HAP-1 (cell line): ENCODE results near the gene KLHL17.
A peak's percentile ranks its signal among the peaks of the same experiment; 100 is the strongest.
"Not testable (repeated sequence)": the region's sequence is repeated elsewhere in the genome, so short reads cannot be mapped to it uniquely, and the experiment has no call there.

Experiments used
- DNase-seq, 2 experiments: peaks; one replicate each; pipeline ENCODE4 v3.0.0-alpha.2; 2016 to 2020; ENCODE audit warnings: low spot score in 2 of 2
- H3K27me3 ChIP-seq: fragments of 250-450 bp; sonication (Bioruptor Pico); 2 replicates; pipeline ENCODE4 v1.5.1; 2020; ENCODE audit warnings: low read depth, mild to moderate bottlenecking, moderate library complexity
- H3K36me3 ChIP-seq: fragments of 250-450 bp; sonication (Bioruptor Pico); replicated peaks from 2 replicates; pipeline ENCODE4 v1.5.1; 2020; ENCODE audit warnings: mild to moderate bottlenecking
- H3K4me1 ChIP-seq: fragments of 250-450 bp; sonication (Bioruptor Pico); 2 replicates; pipeline ENCODE4 v1.5.1; 2020; ENCODE audit warnings: mild to moderate bottlenecking
- H3K4me3 ChIP-seq: fragments of 250-450 bp; sonication (Bioruptor Pico); 2 replicates; pipeline ENCODE4 v1.5.1; 2020; ENCODE audit warnings: mild to moderate bottlenecking, moderate library complexity
- H3K9me3 ChIP-seq: fragments of 250-450 bp; sonication (Bioruptor Pico); 2 replicates; pipeline ENCODE4 v1.5.1; 2020; ENCODE audit warnings: mild to moderate bottlenecking, moderate library complexity
- in situ Hi-C: fragments of 300-500 bp; cut with MboI; formaldehyde crosslinking; loops from 3 replicates; pipeline ENCODE4 v1.14.3; 2020; ENCODE audit warnings: low sequenced_read_pairs, inconsistent platforms, mixed read lengths

The KLHL17 gene

DNA sequence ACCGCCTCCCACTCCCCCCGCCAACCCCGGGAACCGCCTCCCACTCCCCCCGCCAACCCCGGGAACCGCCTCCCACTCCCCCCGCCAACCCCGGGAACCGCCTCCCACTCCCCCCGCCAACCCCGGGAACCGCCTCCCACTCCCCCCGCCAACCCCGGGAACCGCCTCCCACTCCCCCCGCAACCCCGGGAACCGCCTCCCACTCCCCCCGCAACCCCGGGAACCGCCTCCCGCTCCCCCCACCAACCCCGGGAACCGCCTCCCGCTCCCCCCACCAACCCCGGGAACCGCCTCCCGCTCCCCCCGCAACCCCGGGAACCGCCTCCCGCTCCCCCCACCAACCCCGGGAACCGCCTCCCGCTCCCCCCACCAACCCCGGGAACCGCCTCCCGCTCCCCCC lies 16.4 kb downstream of the KLHL17 start:
- DNase-seq, result peak in 1 of 2 experiments; percentile 60
- H3K36me3 ChIP-seq, H3K4me1 ChIP-seq, H3K27me3 ChIP-seq, in situ Hi-C loops, H3K4me3 ChIP-seq, H3K9me3 ChIP-seq: not testable (repeated sequence)

DNA sequence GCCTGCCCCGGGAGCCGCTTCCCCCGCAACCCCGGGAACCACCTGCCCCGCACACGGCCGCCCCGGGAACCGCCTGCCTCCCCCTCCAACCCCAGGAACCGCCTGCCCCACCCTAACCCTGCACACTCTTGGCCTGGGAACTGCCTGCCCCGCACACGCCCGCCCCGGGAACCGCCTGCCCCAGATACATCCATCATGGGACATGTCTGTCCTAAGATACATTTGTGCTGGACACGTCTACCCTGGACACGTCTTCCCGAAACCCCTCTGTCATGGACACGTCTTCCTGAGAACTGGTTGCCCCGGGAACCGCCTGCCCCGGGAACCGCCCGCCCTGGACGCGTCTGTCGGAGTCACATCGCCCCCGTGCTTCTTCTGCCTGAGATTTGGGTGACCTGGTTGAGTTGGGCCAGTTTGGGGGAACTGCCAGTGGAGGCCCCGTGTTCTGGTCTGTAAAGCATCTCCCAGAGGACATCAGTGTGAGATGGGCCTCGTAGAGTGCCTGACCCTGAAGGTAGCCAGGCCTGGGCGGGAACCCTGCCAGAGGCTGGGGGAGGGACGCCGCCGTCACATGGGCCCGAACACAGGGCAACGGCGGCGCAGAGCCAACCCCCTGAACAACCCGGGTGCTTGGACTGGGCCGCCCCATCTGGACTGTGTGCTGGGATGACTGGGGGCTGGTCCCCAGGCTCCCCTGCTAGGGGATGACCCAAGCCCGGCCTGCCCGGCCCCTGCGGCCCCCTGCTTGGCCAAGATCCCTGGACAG lies 17.9 kb downstream of the KLHL17 start:
- Histone ChIP-seq H3K36me3 (no peaks in the 10 kb centered on the region), H3K27me3 (peaks cover 14% of the 10 kb centered on the region), H3K4me1 (no peaks in the 10 kb centered on the region), H3K4me3 (no peak overlapping the region), H3K9me3 (no peaks in the 10 kb centered on the region)
- DNase-seq, result no peak
- in situ Hi-C loops, result no loop called here

DNA sequence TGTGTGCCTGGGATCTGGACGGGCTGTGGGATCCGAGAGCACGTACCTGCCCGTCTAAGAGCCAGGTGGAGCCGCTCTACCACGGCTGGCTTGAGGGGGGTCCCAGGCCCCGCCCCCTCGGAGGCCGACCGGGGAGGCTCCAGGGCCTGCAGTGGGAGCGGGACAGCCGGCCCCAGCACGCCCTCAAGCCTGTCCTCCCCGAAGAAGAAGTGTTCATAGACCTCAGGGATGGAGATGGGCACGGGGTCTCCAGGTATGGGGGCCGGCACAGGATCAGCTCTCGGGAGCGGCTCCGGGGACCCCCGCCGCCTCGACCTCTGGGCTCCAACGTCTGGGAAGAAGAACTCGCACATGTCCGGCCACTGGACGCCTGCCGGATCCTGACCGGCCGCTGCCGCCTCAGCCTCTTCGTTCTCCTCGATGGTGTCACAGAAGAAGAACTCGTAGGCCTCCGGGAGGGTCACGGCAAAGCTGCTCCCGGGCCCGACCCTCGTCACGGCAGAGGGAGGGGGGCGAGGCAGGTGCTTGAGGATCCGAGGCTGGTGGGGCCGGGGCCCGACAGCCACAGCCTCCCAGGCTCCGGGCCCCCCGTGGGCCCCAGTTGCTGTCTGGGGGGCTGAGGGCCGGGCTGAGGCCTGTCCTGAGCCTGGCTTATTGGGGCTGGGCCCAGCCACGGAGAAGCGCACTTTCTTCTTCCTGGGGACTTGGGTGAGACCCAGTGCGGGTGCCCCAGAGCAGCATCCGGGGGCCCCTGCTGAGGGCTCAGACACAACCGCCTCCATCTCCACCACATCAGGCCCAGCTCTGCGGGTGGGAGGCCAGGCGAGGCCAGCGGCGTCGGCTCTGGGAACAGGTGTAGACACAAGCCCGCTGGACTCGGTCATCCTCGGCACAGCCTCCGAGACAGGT lies 18.7 kb downstream of the KLHL17 start:
- DNase-seq, result no peak
- Histone ChIP-seq H3K27me3 (peaks cover 14% of the 10 kb centered on the region), H3K9me3 (no peaks in the 10 kb centered on the region), H3K4me1 (no peaks in the 10 kb centered on the region), H3K36me3 (no peaks in the 10 kb centered on the region), H3K4me3 (no peak overlapping the region)
- in situ Hi-C loops, result no loop called here

DNA sequence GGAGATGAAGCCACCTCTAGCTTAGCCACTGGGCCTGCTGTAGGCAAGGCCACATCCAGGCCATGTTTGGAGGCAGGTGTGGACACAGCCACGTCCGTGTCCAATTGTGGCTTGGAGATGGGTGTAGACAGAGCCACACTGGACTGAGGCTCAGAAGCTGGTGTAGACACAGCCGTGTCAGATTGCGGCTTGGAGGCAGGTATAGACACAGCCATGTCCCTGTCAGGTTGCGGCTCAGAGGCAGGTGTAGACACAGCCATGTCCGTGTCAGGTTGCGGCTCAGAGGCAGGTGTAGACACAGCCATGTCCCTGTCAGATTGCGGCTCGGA lies 19.3 kb downstream of the KLHL17 start:
- no peak overlapping the region for H3K4me3 ChIP-seq
- peaks cover 15% of the 10 kb centered on the region for H3K27me3 ChIP-seq
- in situ Hi-C loops, result no loop called here
- H3K4me1 ChIP-seq, result no peaks in the 10 kb centered on the region
- no peak for DNase-seq
- no peaks in the 10 kb centered on the region for H3K9me3 ChIP-seq
- no peaks in the 10 kb centered on the region for H3K36me3 ChIP-seq

DNA sequence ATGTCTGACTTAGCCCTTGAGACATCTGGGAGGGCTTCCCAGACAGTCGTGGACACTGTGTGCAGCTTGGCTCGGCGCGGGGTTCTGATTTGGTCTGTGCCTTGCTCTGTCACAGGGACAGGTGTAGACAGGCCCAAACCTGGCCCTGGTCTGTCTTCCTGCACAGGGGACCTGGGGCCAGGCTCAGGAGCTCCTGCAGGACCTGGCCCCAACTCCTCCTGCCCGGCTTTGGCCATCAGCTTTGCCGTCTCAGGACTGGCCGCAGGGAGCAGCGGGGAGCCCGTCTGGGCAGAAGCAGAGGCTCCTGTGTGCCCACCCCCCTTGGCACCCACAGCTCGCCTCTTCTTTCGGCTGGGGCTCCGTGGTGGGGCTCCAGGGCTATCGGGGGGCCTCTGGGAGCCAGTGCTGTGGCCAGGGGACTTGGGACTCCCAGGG lies 19.8 kb downstream of the KLHL17 start:
- no peaks in the 10 kb centered on the region for H3K9me3 ChIP-seq
- H3K36me3 ChIP-seq, result no peaks in the 10 kb centered on the region
- DNase-seq, result no peak
- no peaks in the 10 kb centered on the region for H3K4me1 ChIP-seq
- in situ Hi-C loops, result no loop called here
- H3K27me3 ChIP-seq, result peaks cover 19% of the 10 kb centered on the region
- no peak overlapping the region for H3K4me3 ChIP-seq

DNA sequence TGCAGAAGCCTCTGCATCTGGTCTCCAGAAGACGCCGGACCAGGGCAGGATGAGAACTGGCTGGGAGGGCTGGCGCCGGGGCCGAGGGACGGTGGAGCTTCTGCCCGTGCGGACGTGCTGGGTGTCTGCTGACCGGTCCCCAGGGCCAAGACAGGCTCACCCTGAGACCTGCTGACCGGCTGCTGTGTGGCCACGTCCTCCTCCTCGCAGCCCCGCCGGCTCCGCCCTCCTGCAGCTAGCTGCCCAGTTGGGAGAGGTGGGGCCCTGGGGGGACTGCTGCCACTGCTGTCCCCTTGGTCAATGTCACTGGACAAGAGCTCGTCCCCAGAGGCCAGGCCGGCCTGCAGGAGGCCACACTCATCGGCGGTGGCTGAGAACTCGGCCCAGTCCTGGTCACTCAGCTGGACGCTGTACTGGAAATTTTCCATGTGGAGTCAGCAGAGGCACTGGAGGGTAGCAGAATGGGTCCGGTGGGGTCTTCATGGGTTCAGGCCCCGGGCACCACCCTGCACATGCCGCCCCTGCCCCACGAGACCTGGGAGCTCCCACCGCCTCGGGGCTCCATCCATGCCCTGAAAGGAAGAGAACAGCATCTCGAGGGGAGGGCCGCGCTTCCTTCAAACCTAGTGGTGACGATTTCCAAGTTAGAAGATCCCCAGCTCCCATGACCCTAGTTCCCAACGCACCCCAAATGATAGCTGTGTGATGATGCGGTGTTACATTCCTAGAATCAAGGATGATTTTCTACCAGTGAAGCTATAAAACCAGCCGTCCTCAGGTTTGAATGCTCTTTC lies 20.4 kb downstream of the KLHL17 start:
- H3K36me3 ChIP-seq, result no peaks in the 10 kb centered on the region
- peaks cover 23% of the 10 kb centered on the region for H3K27me3 ChIP-seq
- in situ Hi-C loops, result no loop called here
- no peaks in the 10 kb centered on the region for H3K9me3 ChIP-seq
- DNase-seq, result no peak
- no peaks in the 10 kb centered on the region for H3K4me1 ChIP-seq
- H3K4me3 ChIP-seq, result no peak overlapping the region

DNA sequence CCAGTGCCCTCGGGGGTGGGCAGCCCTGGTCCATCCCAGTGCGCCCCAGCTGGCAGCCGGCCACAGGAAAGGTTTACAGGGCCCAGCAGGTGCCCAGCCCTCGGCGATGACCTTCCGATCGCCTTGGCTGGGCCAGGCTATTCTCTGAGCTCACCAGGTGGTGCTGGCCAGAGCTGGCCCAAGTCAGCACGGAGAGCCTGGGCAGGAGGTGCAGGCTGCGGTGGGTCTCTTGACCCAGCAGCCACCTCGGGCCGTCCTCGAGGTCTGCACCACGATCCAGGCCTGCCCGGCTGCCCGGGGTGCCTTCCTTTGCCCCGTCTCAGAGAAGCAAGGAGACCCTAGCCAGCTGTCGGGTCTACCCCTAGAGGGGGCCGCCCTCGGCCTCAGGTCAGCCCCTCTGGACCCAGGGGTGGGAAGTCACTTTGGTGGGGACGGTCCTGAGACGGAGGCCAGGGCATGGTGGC lies 21.1 kb downstream of the KLHL17 start:
- Histone ChIP-seq H3K4me1 (no peaks in the 10 kb centered on the region), H3K4me3 (no peak overlapping the region), H3K36me3 (no peaks in the 10 kb centered on the region), H3K9me3 (no peaks in the 10 kb centered on the region), H3K27me3 (peaks cover 23% of the 10 kb centered on the region)
- no peak for DNase-seq
- in situ Hi-C loops, result no loop called here

DNA sequence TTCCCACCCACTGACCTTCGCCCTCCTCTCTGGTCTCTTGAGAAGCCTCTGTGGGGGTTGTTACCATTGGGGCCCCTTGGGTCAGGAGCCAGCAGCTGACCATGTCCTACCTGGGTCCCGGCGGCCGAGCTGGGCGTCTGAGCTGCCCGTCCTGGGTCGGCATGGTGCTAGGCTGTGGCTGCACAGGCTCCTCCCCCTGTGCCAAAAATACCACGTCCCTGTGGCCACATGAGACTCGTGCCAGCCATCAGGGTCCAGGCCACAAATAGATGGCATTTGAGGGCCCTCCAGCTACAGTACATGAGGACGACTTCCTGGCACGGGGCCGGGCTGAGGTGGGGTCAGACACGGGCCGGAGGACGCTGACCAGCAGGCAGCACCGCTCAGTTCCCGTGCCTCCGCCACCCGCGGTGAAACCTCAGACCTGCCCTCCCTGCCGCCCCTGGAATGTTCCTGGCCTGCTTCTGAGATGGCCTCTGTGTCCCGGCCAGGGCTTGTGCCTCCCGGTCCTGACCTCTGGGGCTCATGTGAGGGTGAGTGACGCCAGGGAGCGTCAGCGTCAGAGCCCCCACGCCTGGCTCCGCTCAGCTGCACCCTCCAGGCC lies 21.7 kb downstream of the KLHL17 start, which contains the start of gene PERM1:
Gene PERM1, minus strand, starts transcription at position 139 of the 604 bp plus-strand sequence. CDS start 1,064 bp downstream, outside the sequence.
- H3K36me3 ChIP-seq, result no peaks in the 10 kb centered on the region
- in situ Hi-C loops, result no loop called here

DNA sequence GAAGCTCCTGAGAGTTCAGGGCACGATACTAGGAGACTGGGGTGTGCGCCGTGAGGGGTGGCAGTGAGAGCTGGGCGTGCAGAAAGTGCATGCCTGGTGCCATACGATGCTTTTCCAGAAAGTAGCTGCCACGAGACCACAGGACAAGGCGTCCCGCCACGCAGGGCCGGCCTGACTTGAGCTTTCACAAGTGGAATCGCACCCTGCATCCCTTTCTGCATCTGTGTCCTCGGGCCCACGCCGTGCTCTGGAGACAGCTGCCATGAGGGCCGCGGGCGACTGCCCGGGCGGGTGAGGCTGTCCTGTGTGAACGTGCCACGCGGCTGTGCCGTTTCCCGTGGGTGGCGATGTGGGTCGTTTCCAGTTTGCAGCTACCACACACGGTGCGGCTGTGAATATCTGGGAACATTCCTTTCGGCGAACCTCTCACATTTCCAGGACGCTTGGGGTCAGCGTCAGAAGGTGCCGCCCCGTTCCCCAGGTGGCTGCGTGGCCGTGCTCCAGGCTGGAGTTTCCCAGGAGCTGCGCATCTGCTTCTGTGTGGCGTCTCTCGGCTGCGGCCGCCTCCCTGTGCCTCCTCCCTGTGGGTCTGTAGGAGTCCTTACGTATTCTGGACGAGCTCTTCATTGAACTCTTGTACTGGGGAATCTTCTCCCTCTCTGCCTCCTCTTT lies 22.5 kb downstream of the KLHL17 start:
- H3K4me3 ChIP-seq, result no peak overlapping the region
- DNase-seq, result no peak
- H3K9me3 ChIP-seq, result no peaks in the 10 kb centered on the region
- H3K36me3 ChIP-seq, result no peaks in the 10 kb centered on the region
- peaks cover 23% of the 10 kb centered on the region for H3K27me3 ChIP-seq
- in situ Hi-C loops, result no loop called here
- no peaks in the 10 kb centered on the region for H3K4me1 ChIP-seq

More for the DNA sequence above, 21.7 kb downstream of the KLHL17 start, which contains the start of gene PERM1:
- Histone ChIP-seq H3K4me3 (no peak within 1 kb of the TSS), H3K4me1 (no peaks in the 10 kb centered on the region), H3K27me3 (peaks cover 23% of the 10 kb centered on the region), H3K9me3 (no peaks in the 10 kb centered on the region)
- DNase-seq, result no peak

DNA sequence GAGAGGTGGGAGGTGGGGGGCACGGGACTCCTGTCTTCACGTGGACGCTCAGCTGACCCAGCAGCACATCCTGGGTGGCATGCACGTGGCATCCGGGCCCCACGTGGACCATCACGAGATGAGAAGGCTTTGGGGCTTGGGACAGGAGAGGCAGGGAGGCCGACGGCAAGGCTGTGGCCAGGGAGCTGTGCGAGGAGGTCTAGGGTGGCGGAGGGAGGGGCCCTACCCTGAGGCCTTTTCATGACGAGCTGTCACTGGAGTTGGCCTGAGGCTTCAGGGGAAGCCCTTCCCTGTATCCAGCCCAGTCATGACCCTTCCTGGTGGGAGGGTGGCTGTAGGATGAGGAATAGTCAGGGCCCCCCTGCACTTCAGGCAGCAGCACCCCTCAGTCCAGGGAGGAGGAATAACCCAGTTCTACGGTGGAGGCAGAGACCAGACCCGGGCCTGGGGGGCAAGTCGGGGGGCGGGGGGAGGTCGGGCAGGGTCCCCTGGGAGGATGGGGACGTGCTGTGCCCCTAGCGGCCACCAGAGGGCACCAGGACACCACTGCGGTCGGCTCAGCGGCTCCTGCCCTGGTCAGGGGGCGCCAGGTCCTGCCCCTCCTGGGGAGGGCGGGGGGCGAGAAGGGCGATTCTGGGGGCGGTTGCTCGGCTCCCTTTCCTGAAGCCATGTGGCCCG lies 23.6 kb downstream of the KLHL17 start:
- no peaks in the 10 kb centered on the region for H3K36me3 ChIP-seq
- H3K9me3 ChIP-seq, result no peaks in the 10 kb centered on the region; the same call in 1 of the 2 replicates
- in situ Hi-C loops, result no loop called here
- peak in 1 of 2 experiments; percentile 74 for DNase-seq
- peaks cover 25% of the 10 kb centered on the region for H3K27me3 ChIP-seq
- H3K4me1 ChIP-seq, result no peaks in the 10 kb centered on the region
- H3K4me3 ChIP-seq, result no peak overlapping the region

DNA sequence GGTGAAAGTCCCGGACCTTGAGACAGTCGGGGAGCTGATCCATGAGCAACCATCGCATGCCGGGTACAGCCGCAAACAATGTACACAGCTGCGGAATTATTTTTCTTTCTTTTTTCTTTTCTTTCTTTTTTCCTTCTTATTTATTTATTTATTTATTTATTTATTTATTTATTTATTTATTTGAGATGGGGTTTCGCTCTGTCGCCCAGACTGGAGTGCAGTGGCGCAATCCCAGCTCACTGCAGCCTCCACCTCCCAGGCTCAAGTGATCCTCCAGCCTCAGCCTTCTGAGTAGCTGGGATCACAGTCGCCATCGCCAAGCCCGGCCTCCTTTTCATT lies 24.1 kb downstream of the KLHL17 start:
- H3K4me1 ChIP-seq, result no peaks in the 10 kb centered on the region
- in situ Hi-C loops, result no loop called here
- no peak for DNase-seq
- no peak overlapping the region for H3K4me3 ChIP-seq
- H3K27me3 ChIP-seq, result peaks cover 27% of the 10 kb centered on the region
- H3K36me3 ChIP-seq, result no peaks in the 10 kb centered on the region
- no peaks in the 10 kb centered on the region; the same call in 1 of the 2 replicates for H3K9me3 ChIP-seq

DNA sequence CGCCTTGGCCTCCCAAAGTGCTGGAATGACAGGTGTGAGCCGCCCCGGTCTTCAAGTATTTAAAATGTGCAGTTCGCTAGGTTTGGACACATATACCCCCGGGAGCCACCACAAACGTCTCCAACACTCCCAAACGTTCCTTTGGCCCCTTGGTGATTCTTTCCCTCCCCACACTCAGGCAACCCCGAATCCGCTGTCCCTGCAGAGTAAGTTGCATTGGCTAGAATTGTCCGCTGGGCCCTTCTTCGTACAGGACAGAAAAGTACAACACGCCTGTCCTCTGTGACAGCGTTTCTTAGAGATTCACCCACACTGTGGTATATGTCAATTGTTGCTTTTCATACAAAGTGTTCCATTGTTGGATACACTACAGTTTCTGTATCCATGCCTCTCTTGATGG lies 24.7 kb downstream of the KLHL17 start:
- Histone ChIP-seq H3K27me3 (peaks cover 32% of the 10 kb centered on the region), H3K36me3 (no peaks in the 10 kb centered on the region), H3K9me3 (no peaks in the 10 kb centered on the region; the same call in 1 of the 2 replicates), H3K4me3 (no peak overlapping the region), H3K4me1 (no peaks in the 10 kb centered on the region)
- in situ Hi-C loops, result no loop called here
- no peak for DNase-seq
